Endothelial cell of umbilical vein (primary cell): Measurements from ENCODE around the gene LRP1. TPM values are rescaled to one million over a fixed set of nuclear protein-coding genes. Genes with fewer than 3 reads are reported as not detected.

Experiments used
- BruUV-seq: library from RNA; stranded (reverse); fragments of 400-500 nt; replicated peaks from 2 replicates; lab custom pipeline; 2021; lab: Mats Ljungman, UMichigan
- CTCF ChIA-PET: fragments of 300-600, 350-600 bp; sonication (Branson Sonifier 250); formaldehyde crosslinking; loops from one replicate; lab custom pipeline; 2021; ENCODE audit warnings: antibody characterized with exemption, inconsistent platforms; lab: Charles Lee
- POLR2A ChIA-PET: fragments of 300-600, 350-600 bp; sonication (Branson Sonifier 250); formaldehyde crosslinking; loops from one replicate; lab custom pipeline; 2021; ENCODE audit warnings: antibody characterized with exemption, inconsistent platforms; lab: Charles Lee
- DNase-seq: peaks from one replicate; pipeline ENCODE4 v3.0.0-alpha.2; 2011; ENCODE audit warnings: low read depth, low spot score
- FAIRE-seq: peaks from 2 replicates; lab custom pipeline; 2011; peaks lifted over from hg19 to GRCh38; lab: Jason Lieb, UNC
- H2AFZ ChIP-seq: 2 replicates; pipeline ENCODE4 v1.6.0; 2012; ENCODE audit warnings: low read depth, low read length, control low read depth, inconsistent platforms
- H3K27ac ChIP-seq: 2 replicates; pipeline ENCODE4 v1.5.1; 2011; ENCODE audit warnings: low read depth, mild to moderate bottlenecking, control low read depth, low read length, moderate library complexity; ENCODE audit not compliant: insufficient read depth
- H3K27me3 ChIP-seq, 2 experiments: 2 replicates each; pipeline versions ENCODE4 v1.6.0 to v1.6.1; 2011; ENCODE audit warnings: low read length in 2 of 2, mixed read lengths in 1 of 2; ENCODE audit not compliant: control insufficient read depth in 2 of 2, insufficient read depth in 2 of 2
- H3K36me3 ChIP-seq, 2 experiments: 2 replicates in 1 of 2; 3 replicates in 1 of 2; pipeline ENCODE4 v1.5.1; 2011; ENCODE audit warnings: low read length in 2 of 2, mild to moderate bottlenecking in 1 of 2, moderate library complexity in 1 of 2; ENCODE audit not compliant: control insufficient read depth in 2 of 2, insufficient read depth in 2 of 2; ENCODE audit errors: extremely low read depth in 1 of 2
- H3K4me1 ChIP-seq: 3 replicates; pipeline ENCODE4 v1.5.1; 2011; ENCODE audit warnings: mild to moderate bottlenecking, low read length; ENCODE audit not compliant: control insufficient read depth, insufficient read depth; ENCODE audit errors: extremely low read depth
- H3K4me2 ChIP-seq: 2 replicates; pipeline ENCODE4 v1.6.1; 2011; ENCODE audit warnings: low read length, control low read depth, mixed read lengths; ENCODE audit not compliant: insufficient read depth
- H3K4me3 ChIP-seq, 3 experiments: fragments of 200-600 bp in 1 of 3; sonication (generic), shearing (Covaris generic) in 1 of 3; replicated peaks in 1 of 3; 2 replicates each; pipeline ENCODE4 v1.5.1; 2011 to 2016; ENCODE audit warnings: control low read depth in 3 of 3, low read length in 3 of 3, mild to moderate bottlenecking in 2 of 3, inconsistent platforms in 1 of 3, low read depth in 1 of 3, moderate library complexity in 1 of 3; ENCODE audit not compliant: insufficient read depth in 1 of 3
- H3K79me2 ChIP-seq: 2 replicates; pipeline ENCODE4 v1.6.0; 2012; ENCODE audit warnings: low read length, inconsistent platforms; ENCODE audit not compliant: control insufficient read depth, insufficient read depth
- H3K9ac ChIP-seq: replicated peaks from 2 replicates; pipeline ENCODE3; 2011; ENCODE audit warnings: low read length, control low read depth; ENCODE audit not compliant: insufficient read depth; ENCODE audit errors: extremely low read depth
- H3K9me1 ChIP-seq: replicated peaks from 3 replicates; pipeline ENCODE4 v1.6.0; 2011; ENCODE audit warnings: mild to moderate bottlenecking, low read length; ENCODE audit not compliant: control insufficient read depth, insufficient read depth; ENCODE audit errors: extremely low read depth
- H3K9me3 ChIP-seq: replicated peaks from 2 replicates; pipeline ENCODE4 v1.5.1; 2012; ENCODE audit warnings: low read length, inconsistent platforms; ENCODE audit not compliant: control insufficient read depth, insufficient read depth
- H4K20me1 ChIP-seq: replicated peaks from 2 replicates; pipeline ENCODE3; 2011; ENCODE audit warnings: mild to moderate bottlenecking, low read length; ENCODE audit not compliant: control insufficient read depth, insufficient read depth; ENCODE audit errors: extremely low read depth
- CTCF ChIP-seq, 2 donors: IDR thresholded peaks; 1 replicate in 1 of 2; 2 replicates in 1 of 2; pipeline ENCODE4 v1.5.1; 2011; ENCODE audit warnings: low read length in 2 of 2, mild to moderate bottlenecking in 2 of 2, moderate library complexity in 2 of 2, control low read depth in 1 of 2, inconsistent platforms in 1 of 2, low read depth in 1 of 2; ENCODE audit not compliant: insufficient read depth in 1 of 2; ENCODE audit errors: extremely low read depth in 1 of 2
- EZH2 ChIP-seq: IDR thresholded peaks from 2 replicates; pipeline ENCODE4 v1.6.1; 2012; ENCODE audit warnings: borderline replicate concordance, low read depth, mild to moderate bottlenecking, moderate library complexity, low read length, inconsistent platforms; ENCODE audit not compliant: severe bottlenecking
- FOS ChIP-seq: IDR thresholded peaks from 2 replicates; pipeline ENCODE4 v1.6.1; 2011; ENCODE audit warnings: mild to moderate bottlenecking, low read length, moderate library complexity, borderline replicate concordance; ENCODE audit not compliant: insufficient read depth
- GATA2 ChIP-seq: IDR thresholded peaks from 2 replicates; pipeline ENCODE4 v1.7.0; 2011; ENCODE audit warnings: low read depth, mild to moderate bottlenecking, moderate library complexity, mixed read lengths, low read length; ENCODE audit not compliant: insufficient read length, insufficient read depth
- JUN ChIP-seq: IDR thresholded peaks from 2 replicates; pipeline ENCODE4 v1.6.1; 2011; ENCODE audit warnings: borderline replicate concordance, low read depth; ENCODE audit not compliant: insufficient read length, insufficient read depth
- MAX ChIP-seq: IDR thresholded peaks from 2 replicates; pipeline ENCODE4 v1.6.1; 2011; ENCODE audit not compliant: insufficient read depth, insufficient read length
- MYC ChIP-seq: IDR thresholded peaks from one replicate; pipeline ENCODE4 v1.6.1; 2011; ENCODE audit warnings: mild to moderate bottlenecking, low read depth, low read length
- POLR2A ChIP-seq: IDR thresholded peaks from 2 replicates; pipeline ENCODE4 v1.6.1; 2012; ENCODE audit warnings: low read depth, mild to moderate bottlenecking, control low read depth, low read length
- POLR2AphosphoS5 ChIP-seq: IDR thresholded peaks from 2 replicates; pipeline ENCODE4 v1.6.1; 2012; ENCODE audit warnings: low read depth, mild to moderate bottlenecking, control low read depth, low read length, moderate library complexity; ENCODE audit not compliant: insufficient read depth
- dilution Hi-C: fragments of 300-500 bp; cut with MboI; formaldehyde crosslinking; loops from one replicate; pipeline ENCODE4 v1.15.0; 2019; ENCODE audit warnings: low sequenced_read_pairs; ENCODE audit not compliant: extremely low pct_ligation_motif_present
- intact Hi-C: fragments of 100-400 bp; cut with micrococcal nuclease; formaldehyde crosslinking; loops from one replicate; pipeline ENCODE4 v1.10.0; 2022
- polyA plus RNA-seq, 4 experiments: library from polyadenylated mRNA; depleted of rRNA in 3 of 4; stranded (reverse) in 3 of 4; unstranded in 1 of 4; fragments of >200 nt; gene quantifications; 2 replicates each; pipeline versions ENCODE4 v1.2.1 to v1.2.3, GENCODE V29; 2011 to 2012; ENCODE audit warnings: missing spikeins in 1 of 4
- total RNA-seq: library from RNA; stranded (reverse); gene quantifications from 2 replicates; pipeline ENCODE4 v1.2.3, GENCODE V29; 2021

The LRP1 gene
- total and polyA plus RNA-seq, 2 donors (not counting 3 experiments of a cell fraction or from before 2014, with no cell fraction given), result 1.6 to 4.6 TPM

- DNase-seq (no peak), FAIRE-seq (no peak)
- Histone ChIP-seq H3K9me1 (no peaks in the 10 kb centered on the region), H3K27me3 (no peaks in the 10 kb centered on the region), H3K9ac (no peak overlapping the region), H3K36me3 (peaks cover 0 to 13% of the 10 kb centered on the region in 2 experiments), H2AFZ (no peak overlapping the region), H3K4me2 (no peak overlapping the region), H3K4me1 (no peaks in the 10 kb centered on the region), H3K9me3 (no peaks in the 10 kb centered on the region), H3K4me3 (no peak overlapping the region), H4K20me1 (no peaks in the 10 kb centered on the region), H3K79me2 (no peaks in the 10 kb centered on the region), H3K27ac (no peak overlapping the region)
- POLR2A ChIA-PET, result no interaction called here
- CTCF ChIA-PET, result interaction anchor here (0.6 to 2.0 kb wide), 4 partner anchors 184 to 1206 kb away, joined by 3 to 10 read pairs (median 3); partner anchors contain the start of gene GLI1
- no TSS peak for BruUV-seq
- TF ChIP-seq POLR2AphosphoS5, result no peak
- TF ChIP-seq POLR2A, result no peak
- TF ChIP-seq FOS, result no peak
- TF ChIP-seq GATA2, result no peak
- TF ChIP-seq MYC, result no peak
- TF ChIP-seq JUN, result no peak
- no peak for TF ChIP-seq MAX
- no peak for TF ChIP-seq CTCF (IDR thresholded peaks at IDR 0.05; ENCODE audit: extremely low read depth in 1 of 2, insufficient read depth in 1 of 2, low read depth in 1 of 2, low read length in 2 of 2)
- no peak for TF ChIP-seq EZH2
- dilution Hi-C loops (no loop called here), intact Hi-C loops (no loop called here)
These were observed 131.0 kb downstream of the LRP1 start for GRCh38 chr12:57258977-57259970.
